ENCODE data around the gene CPT1B.
"Not testable (repeated sequence)": the region's sequence is repeated elsewhere in the genome, so short reads cannot be mapped to it uniquely, and the experiment has no call there.

The CPT1B gene

GRCh38 chr22:50547263-50547985 is 30.8 kb downstream of the CPT1B start:
- DNase-seq (ENCODE audit: low read depth in 4 of 4, low spot score in 1 of 4), result no peak

GRCh38 chr22:50546326-50547262 is 31.6 kb downstream of the CPT1B start:
- no peak for DNase-seq (ENCODE audit: low read depth in 4 of 4, low spot score in 1 of 4)

GRCh38 chr22:50545522-50546325 is 32.5 kb downstream of the CPT1B start, which contains the start of gene KLHDC7B:
TSS of gene KLHDC7B (plus strand) at chr22:50545899. CDS start at chr22:50546244, 345 bp downstream.
- no peak for DNase-seq (ENCODE audit: low read depth in 4 of 4, low spot score in 1 of 4)

- DNase-seq (ENCODE audit: low read depth in 4 of 4, low spot score in 1 of 4), result no peak
These were observed 33.4 kb downstream of the CPT1B start for GRCh38 chr22:50544746-50545253.

- peak; percentile 56 to 79 (median 71) for DNase-seq (ENCODE audit: low read depth in 4 of 4, low spot score in 1 of 4)
These were observed 34.0 kb downstream of the CPT1B start for GRCh38 chr22:50544078-50544745.

GRCh38 chr22:50542416-50542927 is 35.8 kb downstream of the CPT1B start:
- DNase-seq (ENCODE audit: low read depth in 4 of 4, low spot score in 1 of 4), result no peak

- DNase-seq (ENCODE audit: low read depth in 4 of 4, low spot score in 1 of 4), result not testable (repeated sequence)
These were observed 36.6 kb downstream of the CPT1B start for GRCh38 chr22:50541667-50542026.

- no peak for DNase-seq (ENCODE audit: low read depth in 4 of 4, low spot score in 1 of 4)
These were observed 37.8 kb downstream of the CPT1B start for GRCh38 chr22:50540381-50540780.

- no peak for DNase-seq (ENCODE audit: low read depth in 4 of 4, low spot score in 1 of 4)
These were observed 40.5 kb downstream of the CPT1B start for GRCh38 chr22:50537765-50538164.

- no peak for DNase-seq (ENCODE audit: low read depth in 4 of 4, low spot score in 1 of 4)
These were observed 42.0 kb downstream of the CPT1B start for GRCh38 chr22:50536226-50536625.

- DNase-seq (ENCODE audit: low read depth in 4 of 4, low spot score in 1 of 4), result no peak
These were observed 43.1 kb downstream of the CPT1B start for GRCh38 chr22:50535113-50535512.

GRCh38 chr22:50533856-50534711 is 44.1 kb downstream of the CPT1B start:
- not testable (repeated sequence) for DNase-seq (ENCODE audit: low read depth in 4 of 4, low spot score in 1 of 4)

- no peak for DNase-seq (ENCODE audit: low read depth in 4 of 4, low spot score in 1 of 4)
These were observed 45.1 kb downstream of the CPT1B start for GRCh38 chr22:50532824-50533796.

GRCh38 chr22:50531962-50532674 is 46.1 kb downstream of the CPT1B start:
- DNase-seq (ENCODE audit: low read depth in 4 of 4, low spot score in 1 of 4), result no peak

GRCh38 chr22:50531546-50531961 is 46.7 kb downstream of the CPT1B start:
- peak in 2 of 4 experiments; percentile 42 to 65 for DNase-seq (ENCODE audit: low read depth in 4 of 4, low spot score in 1 of 4)

- peak in 3 of 4 experiments; percentile 55 to 77 (median 76) for DNase-seq (ENCODE audit: low read depth in 4 of 4, low spot score in 1 of 4)
These were observed 47.2 kb downstream of the CPT1B start for GRCh38 chr22:50530877-50531545.

- no peak for DNase-seq (ENCODE audit: low read depth in 4 of 4, low spot score in 1 of 4)
These were observed 47.7 kb downstream of the CPT1B start for GRCh38 chr22:50530580-50530876.
